IPS-15b (cell line): ENCODE data around the gene TMC6.

Source experiments
- H3K27me3 ChIP-seq: one replicate; pipeline ENCODE4 v1.6.1; 2013; ENCODE audit warnings: low read length; ENCODE audit not compliant: control insufficient read depth, insufficient read depth
- H3K36me3 ChIP-seq: one replicate; pipeline ENCODE4 v1.6.1; 2013; ENCODE audit warnings: low read length; ENCODE audit not compliant: control insufficient read depth, insufficient read depth
- H3K4me1 ChIP-seq: one replicate; pipeline ENCODE4 v1.6.1; 2013; ENCODE audit warnings: mild to moderate bottlenecking, low read length; ENCODE audit not compliant: control insufficient read depth, insufficient read depth
- H3K4me3 ChIP-seq: one replicate; pipeline ENCODE4 v1.5.1; 2013; ENCODE audit warnings: low read depth, low read length
- H3K9ac ChIP-seq: one replicate; pipeline ENCODE4 v1.6.1; 2013; ENCODE audit warnings: low read depth, mild to moderate bottlenecking, low read length
- H3K9me3 ChIP-seq: one replicate; pipeline ENCODE4 v1.6.1; 2013; ENCODE audit warnings: mild to moderate bottlenecking, low read length; ENCODE audit not compliant: control insufficient read depth, insufficient read depth

TMC6 gene

GRCh38 chr17:78138204-78139060 is 9.9 kb upstream of the TMC6 start:
- Histone ChIP-seq H3K4me1 (peaks cover 4% of the 10 kb centered on the region), H3K4me3 (no peak overlapping the region), H3K9me3 (no peaks in the 10 kb centered on the region), H3K36me3 (no peaks in the 10 kb centered on the region), H3K9ac (no peak overlapping the region), H3K27me3 (peaks cover 5% of the 10 kb centered on the region)

- Histone ChIP-seq H3K9ac (no peak overlapping the region), H3K9me3 (no peaks in the 10 kb centered on the region), H3K27me3 (peaks cover 12% of the 10 kb centered on the region), H3K36me3 (no peaks in the 10 kb centered on the region), H3K4me3 (no peak overlapping the region), H3K4me1 (peaks cover 4% of the 10 kb centered on the region)
Observed at GRCh38 chr17:78137392-78138203, 9.0 kb upstream of the TMC6 start.

- H3K4me3 ChIP-seq: no peak overlapping the region
- H3K9me3 ChIP-seq: no peaks in the 10 kb centered on the region
- no peak overlapping the region for H3K9ac ChIP-seq
- no peaks in the 10 kb centered on the region for H3K36me3 ChIP-seq
- H3K4me1 ChIP-seq: peaks cover 4% of the 10 kb centered on the region
- peaks cover 18% of the 10 kb centered on the region for H3K27me3 ChIP-seq
Observed at GRCh38 chr17:78135858-78136500, 7.4 kb upstream of the TMC6 start.

- Histone ChIP-seq H3K27me3 (peaks cover 25% of the 10 kb centered on the region), H3K9me3 (no peaks in the 10 kb centered on the region), H3K4me3 (no peak overlapping the region), H3K9ac (no peak overlapping the region), H3K4me1 (peaks cover 4% of the 10 kb centered on the region), H3K36me3 (no peaks in the 10 kb centered on the region)
Observed at GRCh38 chr17:78134899-78135385, 6.4 kb upstream of the TMC6 start.

GRCh38 chr17:78133971-78134898 is 5.7 kb upstream of the TMC6 start:
- peak overlapping the region; percentile 22 for H3K4me3 ChIP-seq
- H3K4me1 ChIP-seq: peaks cover 5% of the 10 kb centered on the region
- H3K9ac ChIP-seq: no peak overlapping the region
- no peaks in the 10 kb centered on the region for H3K9me3 ChIP-seq
- H3K36me3 ChIP-seq: no peaks in the 10 kb centered on the region
- peaks cover 27% of the 10 kb centered on the region for H3K27me3 ChIP-seq

GRCh38 chr17:78133179-78133951 is 4.8 kb upstream of the TMC6 start:
- Histone ChIP-seq H3K9me3 (no peaks in the 10 kb centered on the region), H3K36me3 (no peaks in the 10 kb centered on the region), H3K4me3 (no peak overlapping the region), H3K9ac (no peak overlapping the region), H3K4me1 (peaks cover 7% of the 10 kb centered on the region), H3K27me3 (peaks cover 28% of the 10 kb centered on the region)

GRCh38 chr17:78132767-78133178 is 4.2 kb upstream of the TMC6 start:
- Histone ChIP-seq H3K9ac (no peak overlapping the region), H3K9me3 (no peaks in the 10 kb centered on the region), H3K4me1 (peaks cover 7% of the 10 kb centered on the region), H3K27me3 (peaks cover 28% of the 10 kb centered on the region), H3K4me3 (no peak overlapping the region), H3K36me3 (no peaks in the 10 kb centered on the region)

GRCh38 chr17:78132084-78132676 is 3.6 kb upstream of the TMC6 start:
- Histone ChIP-seq H3K4me3 (peak overlapping the region; percentile 37), H3K9ac (no peak overlapping the region), H3K4me1 (peaks cover 8% of the 10 kb centered on the region)

GRCh38 chr17:78131172-78132083 is 2.9 kb upstream of the TMC6 start:
- H3K36me3 ChIP-seq: no peaks in the 10 kb centered on the region
- H3K9me3 ChIP-seq: no peaks in the 10 kb centered on the region
- peaks cover 28% of the 10 kb centered on the region for H3K27me3 ChIP-seq
- H3K4me1 ChIP-seq: peaks cover 11% of the 10 kb centered on the region
- H3K4me3 ChIP-seq: peak overlapping the region; percentile 37
- no peak overlapping the region for H3K9ac ChIP-seq

More at GRCh38 chr17:78132084-78132676, 3.6 kb upstream of the TMC6 start:
- no peaks in the 10 kb centered on the region for H3K36me3 ChIP-seq
- H3K27me3 ChIP-seq: peaks cover 28% of the 10 kb centered on the region
- no peaks in the 10 kb centered on the region for H3K9me3 ChIP-seq
